HL-60/S4 treated with retinoic acid at 250 ng/mL for 4 days and 3 days (cell line): ENCODE measurements around the gene MMS22L.

Source experiments
- in situ Hi-C: fragments of 300-500 bp; cut with MboI; formaldehyde crosslinking; loops from 2 replicates; pipeline ENCODE4 v1.7.0; 2022; ENCODE audit warnings: low sequenced_read_pairs

MMS22L gene

DNA sequence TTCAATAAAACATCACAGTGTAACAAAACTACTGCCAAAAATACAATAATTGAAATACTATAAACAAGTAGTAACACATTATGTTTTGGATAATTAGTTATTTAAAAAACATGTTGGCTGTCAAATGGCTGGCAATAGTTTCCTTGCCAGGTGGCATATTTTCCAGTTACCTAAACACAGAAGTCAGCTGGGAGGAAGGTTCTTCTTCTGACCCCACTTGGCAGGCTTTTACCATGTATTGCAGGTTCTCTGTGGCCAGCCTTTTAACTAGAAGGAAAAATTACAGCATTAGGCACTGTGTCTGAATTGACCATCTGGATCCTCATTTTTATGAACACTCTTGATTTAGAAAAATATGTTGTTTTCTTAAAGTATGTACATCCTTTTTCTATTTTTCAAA is 131.4 kb downstream of the MMS22L start:
- in situ Hi-C loops = no loop called here

DNA sequence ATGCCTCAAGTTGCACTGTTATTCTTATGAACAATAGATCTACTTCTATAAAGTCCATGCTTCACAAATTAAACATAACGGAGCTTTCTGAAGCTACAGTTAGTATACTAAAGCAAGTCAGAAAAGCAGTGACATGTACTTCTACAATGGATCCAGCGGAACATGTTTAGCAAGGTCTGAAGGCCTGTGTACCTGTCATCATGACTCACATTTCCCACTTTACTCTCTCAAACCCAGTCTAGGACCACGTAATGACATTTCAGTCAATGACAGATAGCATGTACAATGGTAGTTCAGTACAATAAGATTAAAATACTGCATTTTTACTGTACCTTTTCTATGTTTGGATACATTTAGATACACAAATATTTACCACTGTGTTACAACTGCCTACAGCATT is 132.1 kb downstream of the MMS22L start:
- in situ Hi-C loops = no loop called here

DNA sequence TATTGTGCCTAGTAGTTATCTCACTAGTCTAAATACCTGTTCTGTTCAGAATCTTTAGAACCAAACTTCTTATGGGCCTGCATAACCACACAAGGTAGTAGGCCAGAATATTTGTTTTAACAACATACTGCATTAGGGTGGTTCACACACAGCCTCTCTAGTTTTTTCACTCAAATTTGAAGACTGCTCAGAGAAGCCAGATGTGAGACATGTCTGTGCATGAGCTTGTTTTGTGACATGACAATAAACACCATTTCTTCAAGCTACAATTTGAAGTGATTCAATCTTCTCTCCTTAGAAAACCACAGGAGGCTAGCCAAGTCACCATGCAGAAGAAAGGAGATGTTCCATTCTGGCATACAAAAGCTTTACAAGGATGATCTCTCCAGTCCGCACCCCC is 135.6 kb downstream of the MMS22L start:
- in situ Hi-C loops = no loop called here

DNA sequence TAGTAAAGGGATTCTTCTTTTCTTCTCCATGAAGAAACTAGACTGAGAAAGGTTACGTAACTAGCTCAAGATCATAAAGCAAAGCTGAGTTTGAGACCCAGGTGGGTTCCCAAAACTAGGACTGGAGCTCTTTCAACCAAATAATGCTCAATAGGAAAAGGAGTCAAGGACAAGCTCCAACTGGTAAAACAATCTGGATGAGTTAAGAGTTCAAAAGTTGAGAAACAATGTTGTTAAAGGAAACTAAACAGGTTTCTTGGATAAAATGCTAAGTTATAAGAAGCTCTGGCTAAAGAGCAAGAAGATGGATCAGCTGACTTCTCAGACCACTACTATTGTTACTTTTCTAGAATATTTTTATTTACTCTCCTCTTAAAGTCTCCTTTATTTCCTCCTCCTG is 137.3 kb downstream of the MMS22L start:
- in situ Hi-C loops = no loop called here

DNA sequence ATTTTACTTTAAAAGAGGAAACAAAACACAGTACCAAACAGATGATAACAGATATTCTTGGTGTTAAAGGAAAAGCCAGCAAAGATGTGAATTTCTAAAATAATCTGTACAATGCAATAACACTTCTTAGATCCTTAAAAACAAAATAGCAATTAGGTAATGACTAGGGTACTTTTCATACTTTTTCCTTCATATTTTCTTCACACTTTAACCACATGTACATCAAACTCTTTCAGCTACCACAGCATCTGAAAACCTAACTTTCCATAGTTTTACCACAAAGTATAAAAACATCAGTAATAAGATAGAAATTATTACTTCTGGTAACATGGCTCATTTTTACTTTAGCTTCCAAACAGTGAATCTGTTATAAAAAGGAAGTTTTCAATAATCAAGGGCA is 141.3 kb downstream of the MMS22L start:
- in situ Hi-C loops = no loop called here

DNA sequence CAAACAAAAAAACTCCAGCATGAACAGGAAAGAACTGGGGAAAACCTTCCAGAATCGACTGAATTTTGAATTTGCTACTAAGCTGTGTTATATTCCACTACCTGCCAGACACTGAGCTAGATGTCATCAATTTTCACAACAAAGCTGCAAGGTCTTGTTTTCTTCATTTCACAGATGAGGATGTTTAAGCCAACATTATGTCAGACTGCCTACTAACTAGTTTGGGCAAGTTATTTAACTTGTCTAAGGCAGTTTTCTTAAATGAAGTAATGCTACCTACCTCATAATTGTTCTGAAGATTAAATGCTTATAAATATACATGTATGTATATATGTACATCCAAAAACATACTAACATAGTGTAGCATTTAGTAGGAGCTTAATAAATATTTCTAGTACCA is 144.4 kb downstream of the MMS22L start:
- in situ Hi-C loops = no loop called here

DNA sequence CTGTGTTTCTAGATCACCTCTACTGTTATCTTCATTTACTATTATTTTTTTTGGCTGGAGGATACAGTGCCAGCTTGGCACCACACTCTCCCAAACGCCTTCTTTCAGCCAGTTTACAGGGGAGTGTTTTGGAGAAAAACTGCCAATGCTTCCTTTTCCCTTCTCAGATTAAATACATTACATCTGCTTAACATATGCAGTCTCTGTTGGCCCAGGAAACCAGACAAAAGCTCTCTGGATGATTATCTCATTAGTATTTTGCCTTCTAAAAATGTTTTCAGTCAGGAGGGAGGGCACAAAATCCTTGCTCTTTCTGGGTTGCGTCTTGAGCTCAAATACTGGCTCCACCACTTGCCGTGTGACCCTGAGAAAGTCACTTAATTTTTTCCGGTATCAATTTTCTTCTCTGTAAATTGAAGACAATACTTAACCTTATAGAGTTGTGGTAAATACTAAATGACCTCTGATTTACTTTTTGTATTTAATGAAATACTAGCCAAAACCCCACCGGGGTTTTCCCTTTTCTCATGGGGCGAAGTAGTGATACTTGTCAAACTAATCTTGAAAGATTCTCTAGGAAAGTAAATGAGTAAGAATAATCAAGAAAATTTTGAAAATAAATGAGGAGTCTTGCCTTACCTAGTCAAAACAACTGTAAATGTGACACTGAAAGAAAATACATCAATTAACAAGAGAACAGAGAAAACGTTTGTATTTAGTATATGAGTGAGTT is 146.2 kb downstream of the MMS22L start:
- in situ Hi-C loops = no loop called here

DNA sequence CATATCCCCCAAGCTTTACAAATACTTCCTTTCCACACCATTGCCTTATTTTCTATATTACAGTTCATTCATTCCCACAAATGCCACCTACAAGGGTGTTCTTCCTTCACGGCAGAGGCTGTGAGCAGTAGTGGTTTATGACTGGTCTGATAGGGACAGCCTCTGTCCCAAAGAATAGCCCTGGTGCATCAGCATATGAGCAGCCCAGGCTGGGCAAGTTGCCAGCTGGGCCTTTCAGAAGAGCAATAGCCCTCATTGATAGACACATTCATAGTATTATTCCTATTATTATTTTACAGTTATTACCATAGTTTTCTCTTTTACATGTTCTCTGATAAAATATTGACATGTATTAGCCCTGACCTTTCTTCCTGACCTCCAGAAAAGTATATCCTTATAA is 149.9 kb downstream of the MMS22L start:
- in situ Hi-C loops = no loop called here

DNA sequence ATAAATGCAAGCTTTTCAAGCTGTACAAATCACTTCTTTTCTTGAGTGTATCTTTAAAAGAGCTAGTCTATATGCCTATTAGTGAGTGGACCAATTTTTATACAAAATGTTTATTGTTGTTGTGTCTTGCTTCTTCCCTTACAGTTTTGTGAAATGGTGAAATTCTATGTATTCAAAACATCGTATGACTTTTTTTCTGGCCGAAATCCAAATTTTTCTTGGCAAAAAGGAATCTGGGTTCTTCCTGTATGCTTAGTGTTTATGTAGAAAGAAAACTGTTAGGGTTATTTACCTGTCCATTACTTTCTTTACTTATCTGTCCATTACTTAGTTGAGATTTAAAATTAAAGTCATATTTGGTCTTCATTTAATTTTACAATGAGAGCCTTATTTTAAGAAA is 153.9 kb downstream of the MMS22L start:
- in situ Hi-C loops = no loop called here

DNA sequence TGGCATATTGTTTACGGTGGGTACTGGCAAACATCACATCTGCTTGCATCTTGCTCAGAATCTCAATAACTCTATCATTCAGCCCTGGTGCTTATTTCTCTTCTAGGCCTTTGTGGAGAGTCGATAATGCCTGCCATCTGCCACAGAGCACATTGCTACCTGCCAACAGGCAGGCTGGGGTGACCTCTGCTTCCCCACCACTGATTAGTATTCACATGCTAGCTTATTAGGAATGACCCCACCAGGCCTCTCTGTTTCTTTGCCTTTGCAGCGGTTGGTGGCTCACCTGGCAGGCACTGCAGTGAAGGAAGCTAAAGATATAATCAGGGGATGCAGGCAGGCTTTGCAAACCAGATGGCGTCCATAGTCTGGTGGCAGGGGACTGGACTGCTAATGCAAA is 154.5 kb downstream of the MMS22L start:
- in situ Hi-C loops = no loop called here

DNA sequence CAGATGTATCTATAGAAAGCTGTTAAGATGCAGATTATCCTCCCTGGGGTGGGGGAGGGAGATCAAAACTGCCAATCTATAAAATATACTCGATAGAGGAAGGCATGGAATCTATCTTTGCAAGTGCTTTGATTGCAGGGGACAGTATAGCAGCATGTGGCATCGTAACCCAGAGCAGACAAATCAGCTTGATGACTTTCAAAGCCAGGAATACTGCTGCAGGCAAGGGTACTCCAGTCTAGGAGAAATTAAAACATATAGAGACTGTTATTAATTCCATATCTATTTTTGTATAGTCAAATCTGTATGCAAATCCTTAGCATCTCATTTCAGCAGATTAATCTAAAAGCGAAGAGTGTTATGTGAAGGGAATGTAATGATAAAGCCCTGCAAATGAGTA is 159.4 kb downstream of the MMS22L start:
- in situ Hi-C loops = no loop called here

DNA sequence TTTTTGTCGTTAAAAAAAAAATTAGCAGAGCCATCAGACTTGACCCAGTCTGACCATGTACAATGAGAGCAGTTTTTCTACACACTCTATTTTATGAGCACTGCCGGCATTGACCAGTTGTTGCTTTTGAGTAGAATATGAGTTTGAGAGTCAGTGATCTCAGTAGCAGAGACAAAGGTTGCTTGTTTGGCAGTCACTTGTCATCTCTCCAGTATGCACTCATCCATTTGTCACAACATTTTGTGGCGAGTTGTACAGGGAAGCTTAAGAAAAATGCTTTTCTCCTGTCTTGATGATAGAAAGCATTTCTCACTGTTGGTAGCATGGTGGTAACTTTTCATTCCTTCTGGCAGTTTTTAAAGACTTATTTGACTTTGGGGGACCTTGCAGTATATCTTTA is 159.9 kb downstream of the MMS22L start:
- in situ Hi-C loops = no loop called here

DNA sequence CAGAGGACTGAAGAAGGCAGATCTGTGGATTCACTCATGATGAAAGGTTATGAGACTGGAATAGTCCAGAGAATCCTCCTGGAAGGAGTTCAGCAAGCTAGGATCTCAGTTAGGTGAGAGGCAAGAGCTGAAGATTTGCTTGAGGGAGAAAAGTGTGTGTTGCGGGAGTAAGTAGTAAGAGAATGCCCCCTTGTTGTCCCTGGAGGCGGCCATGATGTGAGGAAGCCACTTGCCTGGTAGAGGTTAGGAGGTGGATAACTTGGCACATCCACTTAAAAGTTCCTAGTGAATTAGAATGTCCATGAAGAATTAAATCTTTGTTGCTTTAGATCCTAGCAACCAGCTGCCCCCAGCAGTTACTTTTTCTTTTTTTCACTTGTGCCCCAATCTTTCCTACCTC is 162.5 kb downstream of the MMS22L start:
- in situ Hi-C loops = no loop called here

DNA sequence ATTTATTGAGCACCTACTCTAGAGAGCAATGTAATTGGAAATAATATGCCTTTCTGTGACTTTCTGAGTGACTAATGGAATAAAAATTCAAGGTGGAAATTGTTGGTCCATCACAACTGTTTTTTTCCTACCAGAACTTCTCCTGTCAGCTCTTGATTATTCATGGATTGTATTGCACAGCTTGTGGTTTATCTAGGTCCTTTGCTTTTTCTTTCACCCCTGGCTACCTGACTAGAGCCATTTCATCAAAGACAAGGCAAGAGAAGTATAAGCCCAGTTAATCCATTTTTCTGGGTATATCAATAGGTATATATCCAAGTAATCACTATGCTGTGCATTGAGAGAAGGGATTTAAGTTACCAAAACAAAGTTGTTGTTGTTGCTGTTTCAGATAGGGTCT is 168.4 kb downstream of the MMS22L start:
- in situ Hi-C loops = no loop called here

DNA sequence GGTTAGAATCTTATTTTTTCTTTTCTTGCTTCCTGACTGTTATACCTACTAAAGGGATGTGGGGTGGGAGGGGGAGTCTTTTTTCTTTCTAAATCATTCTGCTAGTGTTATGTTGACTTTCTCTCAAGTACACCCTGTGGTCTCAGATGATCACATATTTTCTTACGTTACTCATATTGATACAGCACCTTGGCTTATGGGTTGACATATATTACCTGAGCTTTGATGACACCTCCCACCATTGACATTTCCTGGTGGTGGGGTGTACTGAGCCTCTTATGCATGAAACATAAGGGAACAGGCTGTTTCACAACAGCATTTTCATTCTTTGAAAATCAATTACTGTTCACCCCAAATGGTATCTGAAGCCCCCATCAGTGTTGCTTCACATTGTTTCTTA is 169.8 kb downstream of the MMS22L start:
- in situ Hi-C loops = no loop called here

DNA sequence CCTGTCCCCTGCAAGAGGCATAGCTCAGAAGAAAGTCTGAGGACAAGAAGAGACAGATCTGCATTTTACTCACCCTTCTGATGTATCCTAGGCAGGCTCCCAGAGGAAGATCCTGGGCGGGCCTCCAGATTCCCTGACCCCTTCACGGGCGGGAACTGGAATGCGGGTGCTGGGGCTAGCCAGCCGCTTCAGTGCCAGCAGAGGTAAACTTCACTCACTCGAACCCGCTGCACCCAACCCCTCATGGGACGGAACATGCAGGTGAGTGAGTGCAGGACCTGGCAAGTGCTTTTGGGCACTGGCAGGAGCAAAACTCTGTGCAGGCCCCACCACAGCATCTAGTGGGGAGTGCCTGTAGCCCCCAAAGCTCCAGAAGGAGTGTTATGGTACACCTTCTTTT is 171.8 kb downstream of the MMS22L start:
- in situ Hi-C loops = no loop called here

DNA sequence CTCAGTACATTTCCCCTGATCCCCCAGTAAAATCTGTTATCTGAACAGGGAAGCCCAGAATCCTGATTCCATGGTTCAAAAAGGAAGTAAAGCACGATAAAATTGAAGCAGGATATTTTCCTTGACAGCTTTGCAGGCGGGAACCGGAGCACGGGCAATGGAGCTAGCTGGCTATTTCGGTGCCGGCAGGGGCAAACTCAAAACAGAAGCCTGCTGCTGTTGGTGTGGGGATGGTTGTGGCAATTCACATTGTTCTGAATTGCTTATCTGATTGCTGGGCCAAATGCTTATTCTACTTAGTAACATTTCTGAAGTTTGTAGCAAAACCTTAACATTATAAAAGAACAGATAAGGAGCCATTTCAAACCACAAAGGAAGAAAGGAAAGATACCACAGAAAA is 172.4 kb downstream of the MMS22L start:
- in situ Hi-C loops = no loop called here

DNA sequence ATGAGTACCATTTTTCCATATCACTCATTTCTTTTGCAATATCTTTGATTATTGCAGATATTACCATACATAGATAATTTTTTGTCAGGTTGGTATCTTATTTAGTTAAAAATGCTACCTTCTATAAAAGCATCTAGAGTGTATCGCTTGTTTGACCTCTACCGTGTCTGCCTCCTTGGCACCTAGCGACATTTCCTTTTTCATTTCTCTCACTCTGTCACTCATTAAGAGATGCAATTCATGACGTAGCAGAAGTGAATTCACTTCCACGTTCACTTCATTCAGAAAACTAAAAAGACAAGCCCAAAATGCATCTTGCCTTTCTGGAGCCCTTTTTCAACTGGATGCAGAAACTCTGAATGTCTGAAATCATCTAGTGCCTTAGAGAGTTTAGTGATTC is 172.9 kb downstream of the MMS22L start:
- in situ Hi-C loops = no loop called here

DNA sequence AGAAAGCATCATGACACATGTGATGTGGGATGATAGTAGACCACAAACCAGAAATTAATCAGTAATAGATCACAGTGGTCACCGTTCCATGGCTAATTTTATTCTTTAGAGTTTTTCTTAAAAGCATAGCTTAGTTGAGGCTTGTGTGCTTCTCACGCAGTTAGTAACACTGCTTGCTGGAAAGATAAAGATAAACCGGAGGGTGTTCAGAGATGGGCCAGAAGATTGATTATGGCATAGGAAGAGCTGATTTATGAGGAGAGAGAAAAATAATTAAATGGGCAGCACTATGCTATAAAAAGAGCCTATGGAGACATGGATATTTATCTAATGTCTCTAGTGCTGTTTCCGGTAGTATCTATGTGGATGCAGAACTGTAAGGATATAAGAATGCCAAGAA is 173.6 kb downstream of the MMS22L start:
- in situ Hi-C loops = no loop called here

DNA sequence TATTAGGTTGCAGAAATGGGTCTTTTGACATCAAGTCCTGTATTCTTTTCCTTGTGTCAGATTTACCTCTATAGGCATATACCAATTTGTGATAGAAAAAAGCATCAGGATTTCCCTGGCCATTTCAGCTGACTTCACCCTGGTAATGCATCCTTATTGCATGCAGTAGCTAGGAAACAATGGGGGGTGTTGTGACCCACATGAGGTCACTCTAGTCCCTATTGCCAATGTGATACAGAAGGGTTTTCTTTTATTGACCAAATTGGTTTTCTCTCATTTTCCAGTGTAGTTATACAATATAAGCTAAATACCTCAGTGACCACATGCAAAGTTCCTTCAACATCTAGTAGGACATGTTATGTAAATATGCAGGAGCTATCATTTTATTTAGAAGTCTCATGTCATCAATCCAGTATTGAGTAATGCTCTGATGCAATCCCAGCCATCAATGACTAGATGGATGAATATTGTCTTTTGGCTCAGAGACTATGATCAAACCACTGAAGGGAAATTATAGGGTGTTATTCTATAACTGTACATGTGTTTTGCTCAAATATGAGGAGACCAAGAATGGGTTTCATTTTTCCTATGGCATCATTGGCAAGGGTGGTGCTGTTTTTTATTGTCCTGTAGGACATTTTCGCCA is 180.7 kb downstream of the MMS22L start:
- in situ Hi-C loops = no loop called here

DNA sequence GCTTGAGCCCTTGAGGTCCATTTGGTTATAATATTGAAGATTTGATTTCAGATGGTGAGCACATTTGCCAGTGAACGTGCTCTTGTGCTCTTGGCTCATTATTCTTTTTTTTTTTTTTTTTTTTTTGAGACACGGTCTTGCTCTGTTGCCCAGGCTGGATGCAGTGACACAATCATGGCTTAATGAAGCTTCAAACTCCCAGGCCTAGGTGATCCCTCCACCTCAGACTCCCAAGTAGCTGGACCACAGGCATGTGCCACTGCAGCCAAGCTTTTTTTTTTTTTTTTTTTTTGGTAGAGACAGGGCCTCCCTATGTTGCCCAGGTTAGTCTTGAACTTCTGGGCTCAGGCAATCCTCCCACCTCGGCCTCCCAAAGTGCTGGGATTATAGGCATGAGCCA is 182.3 kb downstream of the MMS22L start:
- in situ Hi-C loops = no loop called here

DNA sequence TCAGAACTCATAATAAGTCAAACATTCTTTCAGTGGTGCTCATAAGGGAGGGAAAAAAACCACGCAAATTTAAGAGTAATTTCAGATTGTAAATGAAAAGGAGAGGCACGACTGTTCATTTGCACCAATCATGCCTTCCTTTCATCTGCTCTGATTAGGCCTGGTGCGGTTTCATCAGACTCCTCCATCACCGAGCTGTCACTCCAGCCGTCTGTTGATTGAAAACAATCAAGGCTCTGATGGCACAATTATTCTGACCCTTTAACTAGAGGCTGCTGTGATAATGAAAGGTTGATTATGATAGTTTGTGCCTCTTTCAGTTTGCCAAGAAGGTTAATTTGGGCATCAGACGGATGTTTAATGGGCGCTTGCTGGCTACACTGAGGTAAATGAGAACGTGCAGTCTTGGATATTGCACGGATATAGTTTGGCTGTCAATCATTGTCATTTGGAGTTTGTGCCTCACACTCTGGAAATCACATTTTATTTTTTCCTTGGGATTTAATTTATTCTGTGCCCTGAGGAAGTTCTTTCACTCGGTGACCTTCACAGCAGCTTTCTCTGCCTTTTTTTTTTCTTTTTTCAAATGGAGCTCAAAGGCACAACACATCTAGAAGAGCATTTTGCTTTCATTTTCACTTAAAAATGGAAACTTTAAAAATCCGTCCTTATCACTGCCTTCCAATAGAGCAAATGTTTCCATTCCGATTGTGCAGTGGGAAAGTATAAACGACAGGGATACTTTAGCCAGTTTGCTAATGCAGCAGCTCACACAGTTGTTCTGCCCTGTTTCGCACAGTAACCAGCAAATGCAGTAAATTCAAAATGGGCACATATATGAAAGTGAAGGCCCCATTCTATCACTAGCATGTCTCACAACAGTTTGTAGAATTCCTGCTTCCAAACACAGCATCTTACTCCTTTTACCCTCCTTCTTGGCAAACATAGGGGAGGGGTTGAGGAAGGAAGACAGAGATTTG is 185.7 kb downstream of the MMS22L start:
- in situ Hi-C loops = no loop called here
